Colon (tissue), 2 donors: Measurements from ENCODE around the gene MICAL3.

Source experiments
- FAIRE-seq: peaks from 2 replicates; lab custom pipeline; 2012; peaks lifted over from hg19 to GRCh38; lab: Jason Lieb, UNC
- donor health status: control.
- donor health status: control.

MICAL3 gene

GRCh38 chr22:17754233-17754925 lies 270.0 kb downstream of the MICAL3 start:
- FAIRE-seq = no peak

GRCh38 chr22:17753401-17753989 lies 270.9 kb downstream of the MICAL3 start:
- FAIRE-seq = no peak

GRCh38 chr22:17751596-17751995 lies 272.8 kb downstream of the MICAL3 start:
- no peak for FAIRE-seq

- no peak for FAIRE-seq
Measured at GRCh38 chr22:17749605-17750395, 274.6 kb downstream of the MICAL3 start.

- FAIRE-seq = no peak
Measured at GRCh38 chr22:17748555-17749353, 275.6 kb downstream of the MICAL3 start.

GRCh38 chr22:17746916-17747315 lies 277.4 kb downstream of the MICAL3 start:
- FAIRE-seq = no peak

- FAIRE-seq = no peak
Measured at GRCh38 chr22:17744430-17744829, 279.9 kb downstream of the MICAL3 start.

GRCh38 chr22:17743661-17744411 lies 280.5 kb downstream of the MICAL3 start:
- no peak for FAIRE-seq

- no peak for FAIRE-seq
Measured at GRCh38 chr22:17742527-17742902, 281.8 kb downstream of the MICAL3 start.

- no peak for FAIRE-seq
Measured at GRCh38 chr22:17741866-17742526, 282.4 kb downstream of the MICAL3 start.

- no peak for FAIRE-seq
Measured at GRCh38 chr22:17739196-17739975, 285.0 kb downstream of the MICAL3 start.

- no peak for FAIRE-seq
Measured at GRCh38 chr22:17738386-17739128, 285.8 kb downstream of the MICAL3 start.
